H1 (cell line): ENCODE results near the gene RRP1B. TPM values are rescaled to one million over a fixed set of nuclear protein-coding genes. Genes with fewer than 3 reads are reported as not detected.
A peak's percentile ranks its signal among the peaks of the same experiment; 100 is the strongest.

Source experiments
- CTCF ChIA-PET: fragments of 300-600 bp; sonication (Branson Sonifier 250); formaldehyde crosslinking; loops from one replicate; lab custom pipeline; 2021; ENCODE audit not compliant: partially characterized antibody; lab: Charles Lee
- POLR2A ChIA-PET: fragments of 300-600 bp; sonication (Branson Sonifier 250); formaldehyde crosslinking; loops from one replicate; lab custom pipeline; 2021; ENCODE audit warnings: inconsistent platforms; ENCODE audit not compliant: partially characterized antibody; lab: Charles Lee
- DNase-seq, 2 experiments: peaks; one replicate each; pipeline versions ENCODE4 v3.0.0 to v3.0.0-alpha.2; 2010 to 2022; ENCODE audit warnings: low spot score in 2 of 2, low read depth in 1 of 2, mixed read lengths in 1 of 2
- FAIRE-seq: peaks from 2 replicates; lab custom pipeline; 2011; peaks lifted over from hg19 to GRCh38; lab: Jason Lieb, UNC
- H2AFZ ChIP-seq: 2 replicates; pipeline ENCODE4 v1.8.1; 2012; ENCODE audit warnings: low read length, inconsistent platforms
- H2AK5ac ChIP-seq: 2 replicates; pipeline ENCODE4 v1.6.1; 2013; ENCODE audit warnings: low read depth, low read length
- H2BK120ac ChIP-seq: replicated peaks from 2 replicates; pipeline ENCODE3; 2013; ENCODE audit warnings: low read depth, low read length, inconsistent platforms
- H2BK12ac ChIP-seq: 2 replicates; pipeline ENCODE4 v1.6.1; 2013; ENCODE audit warnings: low read depth, low read length
- H2BK15ac ChIP-seq: 2 replicates; pipeline ENCODE4 v1.6.1; 2013; ENCODE audit warnings: low read length
- H2BK20ac ChIP-seq: 2 replicates; pipeline ENCODE4 v1.6.1; 2013; ENCODE audit warnings: low read length
- H2BK5ac ChIP-seq: 2 replicates; pipeline ENCODE4 v1.6.1; 2013; ENCODE audit warnings: low read depth, low read length
- H3K14ac ChIP-seq: 2 replicates; pipeline ENCODE4 v1.6.1; 2013; ENCODE audit warnings: inconsistent platforms; ENCODE audit not compliant: insufficient read length
- H3K18ac ChIP-seq: 2 replicates; pipeline ENCODE4 v1.6.1; 2013; ENCODE audit warnings: low read length; ENCODE audit errors: extremely low read depth
- H3K23ac ChIP-seq: 2 replicates; pipeline ENCODE4 v1.6.1; 2013; ENCODE audit warnings: inconsistent platforms; ENCODE audit not compliant: insufficient read length
- H3K23me2 ChIP-seq: 2 replicates; pipeline ENCODE4 v1.6.1; 2013; ENCODE audit warnings: low read depth, low read length
- H3K27ac ChIP-seq: 2 replicates; pipeline ENCODE4 v1.6.1; 2011; ENCODE audit warnings: low read depth, low read length, inconsistent platforms
- H3K27me3 ChIP-seq, 4 experiments: replicated peaks in 1 of 4; 1 replicate in 1 of 4; 2 replicates in 3 of 4; pipeline versions ENCODE4 v1.6.1 to v1.8.1; 2011 to 2013; ENCODE audit warnings: low read length in 3 of 4, mild to moderate bottlenecking in 3 of 4, inconsistent platforms in 2 of 4, mixed read lengths in 2 of 4, moderate library complexity in 1 of 4; ENCODE audit not compliant: control insufficient read depth in 3 of 4, insufficient read depth in 3 of 4; ENCODE audit errors: extremely low read depth in 1 of 4
- H3K36me3 ChIP-seq, 4 experiments: 2 replicates each; pipeline versions ENCODE4 v1.6.1 to v1.8.1; 2011 to 2013; ENCODE audit warnings: mild to moderate bottlenecking in 4 of 4, low read length in 3 of 4, moderate library complexity in 2 of 4, control low read depth in 1 of 4, inconsistent platforms in 1 of 4; ENCODE audit not compliant: insufficient read depth in 4 of 4, control insufficient read depth in 2 of 4
- H3K4ac ChIP-seq: replicated peaks from 2 replicates; pipeline ENCODE3; 2013; ENCODE audit warnings: low read length, low read depth, mixed read lengths, inconsistent platforms; ENCODE audit not compliant: insufficient read length
- H3K4me1 ChIP-seq, 4 experiments: replicated peaks in 1 of 4; 1 replicate in 1 of 4; 2 replicates in 3 of 4; pipeline versions ENCODE4 v1.6.1 to v1.8.1; 2011 to 2013; ENCODE audit warnings: low read length in 3 of 4, inconsistent platforms in 2 of 4, mixed read lengths in 1 of 4; ENCODE audit not compliant: insufficient read depth in 4 of 4, control insufficient read depth in 3 of 4
- H3K4me2 ChIP-seq, 2 experiments: 2 replicates each; pipeline versions ENCODE4 v1.6.1 to v1.8.1; 2011 to 2013; ENCODE audit warnings: low read depth in 2 of 2, low read length in 2 of 2, control low read depth in 1 of 2, inconsistent platforms in 1 of 2, mild to moderate bottlenecking in 1 of 2; ENCODE audit not compliant: insufficient read depth in 1 of 2
- H3K4me3 ChIP-seq, 4 experiments: fragments of 200-600, 300-600 bp in 1 of 4; sonication (generic), shearing (Covaris generic), sonication (Bioruptor Twin) in 1 of 4; 2 replicates each; pipeline versions ENCODE4 v1.5.1 to v1.8.1; 2011 to 2016; ENCODE audit warnings: low read length in 4 of 4, low read depth in 3 of 4, control low read depth in 2 of 4, inconsistent platforms in 2 of 4, mild to moderate bottlenecking in 2 of 4, mixed read lengths in 1 of 4, moderate library complexity in 1 of 4; ENCODE audit not compliant: insufficient read depth in 2 of 4; ENCODE audit errors: extremely low read depth in 1 of 4
- H3K56ac ChIP-seq: replicated peaks from 2 replicates; pipeline ENCODE3; 2013; ENCODE audit warnings: low read depth, mild to moderate bottlenecking, mixed read lengths, low read length, inconsistent platforms; ENCODE audit not compliant: insufficient read length
- H3K79me1 ChIP-seq: 2 replicates; pipeline ENCODE4 v1.6.1; 2013; ENCODE audit warnings: low read depth, low read length, control low read depth
- H3K79me2 ChIP-seq, 2 experiments: 2 replicates each; pipeline versions ENCODE4 v1.6.1 to v1.8.1; 2012 to 2013; ENCODE audit warnings: low read length in 2 of 2, mild to moderate bottlenecking in 2 of 2, inconsistent platforms in 1 of 2; ENCODE audit not compliant: insufficient read depth in 2 of 2, control insufficient read depth in 1 of 2
- H3K9ac ChIP-seq, 4 experiments: replicated peaks in 1 of 4; 1 replicate in 1 of 4; 2 replicates in 3 of 4; pipeline versions ENCODE4 v1.6.1 to v1.8.1; 2011 to 2013; ENCODE audit warnings: low read depth in 3 of 4, low read length in 3 of 4, control low read depth in 2 of 4, mild to moderate bottlenecking in 2 of 4, moderate library complexity in 2 of 4, inconsistent platforms in 1 of 4; ENCODE audit errors: extremely low read depth in 1 of 4
- H3K9me3 ChIP-seq, 2 experiments: 2 replicates each; pipeline versions ENCODE4 v1.6.1 to v1.8.1; 2012 to 2013; ENCODE audit warnings: mild to moderate bottlenecking in 2 of 2, moderate library complexity in 2 of 2, control low read depth in 1 of 2, inconsistent platforms in 1 of 2, low read depth in 1 of 2, low read length in 1 of 2, mixed read lengths in 1 of 2; ENCODE audit not compliant: insufficient read depth in 2 of 2
- H4K20me1 ChIP-seq, 2 experiments: replicated peaks in 1 of 2; 2 replicates each; pipeline versions ENCODE3 to v1.8.1; 2011 to 2013; ENCODE audit warnings: inconsistent platforms in 2 of 2, low read length in 2 of 2, mild to moderate bottlenecking in 1 of 2; ENCODE audit not compliant: insufficient read depth in 2 of 2, control insufficient read depth in 1 of 2
- H4K5ac ChIP-seq: 2 replicates; pipeline ENCODE4 v1.6.1; 2013; ENCODE audit warnings: low read length, low read depth, mixed read lengths, inconsistent platforms; ENCODE audit not compliant: insufficient read length
- H4K8ac ChIP-seq: 2 replicates; pipeline ENCODE4 v1.8.0; 2013; ENCODE audit warnings: mild to moderate bottlenecking, moderate library complexity, low read length, inconsistent platforms; ENCODE audit not compliant: insufficient read depth; ENCODE audit errors: extremely low read depth
- H4K91ac ChIP-seq: replicated peaks from 2 replicates; pipeline ENCODE3; 2013; ENCODE audit warnings: low read length, mixed read lengths, inconsistent platforms; ENCODE audit not compliant: insufficient read length
- CEBPB ChIP-seq: IDR thresholded peaks from 2 replicates; pipeline ENCODE4 v1.6.1; 2012; ENCODE audit warnings: low read depth, low read length
- PHF8 ChIP-seq: fragments of 200-600 bp; sonication (generic); conservative IDR thresholded peaks from 2 replicates; pipeline ENCODE4 v1.7.1; 2012; ENCODE audit warnings: low read depth, mild to moderate bottlenecking, inconsistent platforms, low read length, moderate library complexity
- SRF ChIP-seq: IDR thresholded peaks from 2 replicates; pipeline ENCODE4 v1.6.1; 2011; ENCODE audit warnings: mild to moderate bottlenecking, low read depth, low read length, moderate library complexity
- WGBS, 2 experiments: shearing (Covaris generic) in 1 of 2; methylation state at CpG; one replicate each; pipeline versions ENCODE4 v1.1.6 to v1.1.7; 2013 to 2015; ENCODE audit warnings: low lambda C conversion rate in 2 of 2, mixed read lengths in 2 of 2, inconsistent platforms in 1 of 2, low coverage in 1 of 2, missing lambda C conversion rate in 1 of 2; ENCODE audit not compliant: insufficient replicate concordance in 2 of 2, insufficient coverage in 1 of 2, insufficient read length in 1 of 2; ENCODE audit errors: extremely low coverage in 1 of 2, missing lambda C conversion rate in 1 of 2; 5-methylcytosine and 5-hydroxymethylcytosine counted together
- polyA plus RNA-seq, 7 experiments: library from polyadenylated mRNA; depleted of rRNA in 3 of 7; stranded (reverse) in 5 of 7; unstranded in 2 of 7; fragments of >200 nt in 5 of 7; fragments of 200-250 nt in 2 of 7; gene quantifications; 1 replicate in 5 of 7; 2 replicates in 1 of 7; 4 replicates in 1 of 7; pipeline versions ENCODE4 v1.2.1 to v1.2.3, GENCODE V29; 2011 to 2013; ENCODE audit warnings: missing spikeins in 2 of 7, mixed read lengths in 2 of 7
- total RNA-seq: library from RNA; stranded (reverse); fragmentation: NEBNext Ultra II Directional; extraction: Animal tissue kit (Norgen Biotek cat#: 25700); gene quantifications from 2 replicates; pipeline ENCODE4 v1.2.1, GENCODE V29; 2021

The RRP1B gene
- total and polyA plus RNA-seq, 2 of the 8 experiments (the other 6 are each of a cell fraction or from before 2014, with no cell fraction given) = 25.8 to 97.3 TPM

DNA sequence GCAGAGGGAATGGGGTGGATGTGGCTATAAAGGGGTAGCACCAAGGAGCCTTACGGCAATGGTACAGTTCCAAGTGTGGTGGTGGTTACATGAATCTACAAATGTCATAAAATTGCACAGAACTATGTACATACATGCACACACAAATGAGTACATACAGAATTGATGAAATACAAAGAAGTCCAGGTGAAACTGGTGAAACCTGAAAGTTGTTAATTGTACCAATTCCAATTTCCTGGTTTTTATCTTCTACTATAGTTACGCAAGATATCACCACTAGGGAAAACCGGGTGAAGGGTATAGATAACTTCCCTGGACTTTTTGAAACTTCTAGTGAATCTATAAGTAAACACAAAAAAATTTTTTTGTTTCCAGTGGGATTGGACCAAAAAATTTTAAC is 19.0 kb upstream of the RRP1B start:
- H4K8ac ChIP-seq = no peak overlapping the region
- H3K4ac ChIP-seq = no peak overlapping the region
- no peak overlapping the region for H3K27ac ChIP-seq
- H2AK5ac ChIP-seq = no peak overlapping the region
- no peak overlapping the region for H3K23ac ChIP-seq
- H2AFZ ChIP-seq = no peak overlapping the region
- no peak overlapping the region for H2BK120ac ChIP-seq
- FAIRE-seq = no peak
- ChIA-PET POLR2A (no interaction called here), CTCF (interaction anchor here (0.6 to 2.0 kb wide), 3 partner anchors 15 to 279 kb away, joined by 3 to 5 read pairs (median 3); no protein-coding TSS in a partner anchor)
- H3K14ac ChIP-seq = no peak overlapping the region
- no peak overlapping the region for H2BK12ac ChIP-seq
- no peak overlapping the region for H2BK20ac ChIP-seq
- H3K27me3 ChIP-seq = no peaks in the 10 kb centered on the region
- no peak overlapping the region for H4K5ac ChIP-seq
- no peak overlapping the region for H3K4me2 ChIP-seq
- no peaks in the 10 kb centered on the region for H3K23me2 ChIP-seq
- H2BK5ac ChIP-seq = no peak overlapping the region
- no peak overlapping the region for H3K56ac ChIP-seq
- H3K4me1 ChIP-seq = no peaks in the 10 kb centered on the region
- no peak overlapping the region for H3K9ac ChIP-seq
- H4K91ac ChIP-seq = no peak overlapping the region
- H3K79me1 ChIP-seq = no peaks in the 10 kb centered on the region
- peak; percentile 6; the same call in 1 of the 2 replicates for TF ChIP-seq CEBPB
- TF ChIP-seq PHF8 = no peak
- no peak for TF ChIP-seq SRF
- H3K36me3 ChIP-seq = no peaks in the 10 kb centered on the region
- WGBS, 2 experiments = 93% methylated on average over 3 of the region's 3 CpGs; no CpG with 5 or more reads in 1 of the 2 experiments
- no peak overlapping the region for H3K18ac ChIP-seq
- H3K9me3 ChIP-seq = no peaks in the 10 kb centered on the region
- H4K20me1 ChIP-seq = no peaks in the 10 kb centered on the region
- DNase-seq = no peak
- H2BK15ac ChIP-seq = no peak overlapping the region
- H3K79me2 ChIP-seq = no peaks in the 10 kb centered on the region
- no peak overlapping the region for H3K4me3 ChIP-seq
